ENCODE results near the gene CEP89.
"Not testable (repeated sequence)": the region's sequence is repeated elsewhere in the genome, so short reads cannot be mapped to it uniquely, and the experiment has no call there.

The CEP89 gene

DNA sequence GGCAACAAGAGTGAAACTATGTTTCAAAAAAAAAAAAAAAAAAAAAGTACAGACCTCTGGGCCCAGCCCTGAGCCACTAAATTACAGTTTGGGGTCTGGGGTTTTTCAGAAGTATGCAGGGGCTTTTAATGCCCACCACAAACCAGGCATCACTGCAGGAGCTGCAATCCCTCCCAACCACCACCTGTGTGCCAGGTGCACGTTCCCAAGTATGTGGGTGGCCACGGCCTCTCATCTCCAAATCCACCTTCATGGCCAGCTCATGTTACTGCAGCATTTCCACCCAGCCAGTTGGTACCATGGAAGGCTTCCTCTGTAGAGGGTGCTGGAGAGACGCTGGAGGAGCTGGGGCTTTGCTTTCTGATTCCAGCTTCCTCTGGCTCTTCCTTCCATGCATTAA lies 26.5 kb downstream of the CEP89 start:
- Histone ChIP-seq H3K27ac (ENCODE audit: low read length) (no peak overlapping the region), H3K27me3 (ENCODE audit: low read depth, low read length) (no peaks in the 10 kb centered on the region), H3K4me2 (ENCODE audit: low read length) (no peak overlapping the region), H3K79me2 (ENCODE audit: low read length) (no peaks in the 10 kb centered on the region), H3K36me3 (replicated peaks; ENCODE audit: low read depth, low read length) (peaks cover 4% of the 10 kb centered on the region), H3K4me1 (ENCODE audit: low read length) (no peaks in the 10 kb centered on the region), H4K20me1 (ENCODE audit: insufficient read depth, low read length) (no peaks in the 10 kb centered on the region), H3K4me3 (ENCODE audit: low read length) (no peak overlapping the region), H3K9me3 (ENCODE audit: insufficient read depth, low read length) (no peaks in the 10 kb centered on the region), H3K9ac (ENCODE audit: low read length) (no peak overlapping the region), H2AFZ (ENCODE audit: low read depth, low read length) (no peak overlapping the region)
- TF ChIP-seq EZH2phosphoT487 (IDR thresholded peaks at IDR 0.05; ENCODE audit: low read depth): no peak
- TF ChIP-seq, protein P1, sequence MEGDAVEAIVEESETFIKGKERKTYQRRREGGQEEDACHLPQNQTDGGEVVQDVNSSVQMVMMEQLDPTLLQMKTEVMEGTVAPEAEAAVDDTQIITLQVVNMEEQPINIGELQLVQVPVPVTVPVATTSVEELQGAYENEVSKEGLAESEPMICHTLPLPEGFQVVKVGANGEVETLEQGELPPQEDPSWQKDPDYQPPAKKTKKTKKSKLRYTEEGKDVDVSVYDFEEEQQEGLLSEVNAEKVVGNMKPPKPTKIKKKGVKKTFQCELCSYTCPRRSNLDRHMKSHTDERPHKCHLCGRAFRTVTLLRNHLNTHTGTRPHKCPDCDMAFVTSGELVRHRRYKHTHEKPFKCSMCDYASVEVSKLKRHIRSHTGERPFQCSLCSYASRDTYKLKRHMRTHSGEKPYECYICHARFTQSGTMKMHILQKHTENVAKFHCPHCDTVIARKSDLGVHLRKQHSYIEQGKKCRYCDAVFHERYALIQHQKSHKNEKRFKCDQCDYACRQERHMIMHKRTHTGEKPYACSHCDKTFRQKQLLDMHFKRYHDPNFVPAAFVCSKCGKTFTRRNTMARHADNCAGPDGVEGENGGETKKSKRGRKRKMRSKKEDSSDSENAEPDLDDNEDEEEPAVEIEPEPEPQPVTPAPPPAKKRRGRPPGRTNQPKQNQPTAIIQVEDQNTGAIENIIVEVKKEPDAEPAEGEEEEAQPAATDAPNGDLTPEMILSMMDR (IDR thresholded peaks at IDR 0.05; ENCODE audit: low read depth, low read length): no peak

DNA sequence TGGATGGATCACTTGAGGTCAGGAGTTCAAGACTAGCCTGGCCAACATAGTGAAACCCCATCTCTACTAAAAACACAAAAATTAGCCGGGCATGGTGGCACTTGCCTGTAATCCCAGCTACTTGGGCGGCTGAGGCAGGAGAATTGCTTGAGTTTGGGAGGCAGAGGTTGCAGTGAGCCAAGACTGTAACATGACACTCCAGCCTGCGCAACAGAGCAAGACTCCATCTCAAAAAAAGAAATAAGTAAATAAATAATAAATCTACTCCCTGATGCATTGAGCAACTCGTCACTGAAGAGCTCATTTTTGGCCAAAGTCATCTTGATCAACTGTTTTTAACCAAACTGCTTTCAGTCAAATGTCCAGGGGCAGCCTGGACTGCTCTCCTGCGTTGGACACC lies 30.5 kb downstream of the CEP89 start:
- not testable (repeated sequence) for H3K4me2 ChIP-seq (ENCODE audit: low read length); H4K20me1 ChIP-seq (ENCODE audit: insufficient read depth, low read length); H3K27ac ChIP-seq (ENCODE audit: low read length); H3K27me3 ChIP-seq (ENCODE audit: low read depth, low read length); H3K4me1 ChIP-seq (ENCODE audit: low read length); H3K79me2 ChIP-seq (ENCODE audit: low read length); H3K9ac ChIP-seq (ENCODE audit: low read length); H3K9me3 ChIP-seq (ENCODE audit: insufficient read depth, low read length); H3K4me3 ChIP-seq (ENCODE audit: low read length); H2AFZ ChIP-seq (ENCODE audit: low read depth, low read length); H3K36me3 ChIP-seq (replicated peaks; ENCODE audit: low read depth, low read length)

DNA sequence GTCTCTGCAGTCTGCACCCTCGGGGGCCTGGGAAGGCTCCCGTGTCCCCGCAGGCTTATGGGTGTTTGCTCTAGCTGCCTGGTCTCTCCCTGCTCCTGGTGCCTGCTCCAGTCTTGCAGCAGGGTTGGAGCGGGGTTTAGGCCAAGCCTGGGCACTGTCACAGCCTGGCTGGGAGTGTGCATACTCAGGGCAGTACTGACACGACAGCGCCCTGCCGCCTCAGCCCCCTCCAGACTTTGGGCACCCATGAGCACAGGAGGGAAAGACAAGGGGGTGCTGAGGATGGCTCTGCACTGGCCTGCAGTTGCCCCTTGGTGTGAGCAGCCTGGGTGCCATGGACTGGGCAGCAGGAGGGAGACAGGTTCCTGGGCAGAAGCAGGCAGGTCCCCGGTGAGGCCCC lies 35.7 kb downstream of the CEP89 start:
- Histone ChIP-seq H3K27me3 (ENCODE audit: low read depth, low read length) (no peaks in the 10 kb centered on the region), H3K79me2 (ENCODE audit: low read length) (no peaks in the 10 kb centered on the region)

DNA sequence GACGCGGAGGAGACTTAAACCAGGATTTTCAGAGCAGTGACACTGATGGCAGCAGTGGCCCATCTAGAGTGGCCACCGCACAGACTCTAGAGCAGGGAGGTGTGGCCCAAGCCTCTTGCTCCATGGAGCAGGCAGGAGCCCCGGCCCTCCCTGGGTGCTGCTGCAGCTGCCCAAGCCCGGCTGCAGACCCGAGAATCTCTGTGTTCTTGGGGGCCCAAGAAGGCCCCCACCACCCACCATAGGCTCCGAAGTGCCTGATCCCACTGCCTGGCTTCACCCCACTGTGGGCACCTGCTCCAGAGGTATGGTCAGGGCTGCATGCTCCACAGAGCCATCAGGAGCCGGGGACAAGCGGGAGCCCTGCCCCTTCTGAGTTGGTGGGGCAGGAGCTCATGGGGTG lies 36.1 kb downstream of the CEP89 start:
- TF ChIP-seq, protein P1 (IDR thresholded peaks at IDR 0.05; ENCODE audit: low read depth, low read length): no peak
- TF ChIP-seq EZH2phosphoT487 (IDR thresholded peaks at IDR 0.05; ENCODE audit: low read depth): no peak
- no peak overlapping the region for H2AFZ ChIP-seq (ENCODE audit: low read depth, low read length)
- no peaks in the 10 kb centered on the region for H3K4me1 ChIP-seq (ENCODE audit: low read length)
- H3K9me3 ChIP-seq (ENCODE audit: insufficient read depth, low read length): no peaks in the 10 kb centered on the region
- no peaks in the 10 kb centered on the region for H3K79me2 ChIP-seq (ENCODE audit: low read length)
- no peaks in the 10 kb centered on the region for H4K20me1 ChIP-seq (ENCODE audit: insufficient read depth, low read length)
- no peak overlapping the region for H3K4me2 ChIP-seq (ENCODE audit: low read length)
- no peak overlapping the region for H3K4me3 ChIP-seq (ENCODE audit: low read length)
- no peaks in the 10 kb centered on the region for H3K27me3 ChIP-seq (ENCODE audit: low read depth, low read length)
- H3K27ac ChIP-seq (ENCODE audit: low read length): no peak overlapping the region
- H3K36me3 ChIP-seq (replicated peaks; ENCODE audit: low read depth, low read length): no peaks in the 10 kb centered on the region
- no peak overlapping the region for H3K9ac ChIP-seq (ENCODE audit: low read length)

More for the DNA sequence above, 35.7 kb downstream of the CEP89 start:
- no peaks in the 10 kb centered on the region for H3K4me1 ChIP-seq (ENCODE audit: low read length)
- H3K9ac ChIP-seq (ENCODE audit: low read length): no peak overlapping the region
- H3K4me2 ChIP-seq (ENCODE audit: low read length): no peak overlapping the region
- H3K36me3 ChIP-seq (replicated peaks; ENCODE audit: low read depth, low read length): no peaks in the 10 kb centered on the region
- TF ChIP-seq EZH2phosphoT487 (IDR thresholded peaks at IDR 0.05; ENCODE audit: low read depth): no peak
- TF ChIP-seq, protein P1 (IDR thresholded peaks at IDR 0.05; ENCODE audit: low read depth, low read length): no peak
- H3K27ac ChIP-seq (ENCODE audit: low read length): no peak overlapping the region
- no peaks in the 10 kb centered on the region for H3K9me3 ChIP-seq (ENCODE audit: insufficient read depth, low read length)
- no peaks in the 10 kb centered on the region for H4K20me1 ChIP-seq (ENCODE audit: insufficient read depth, low read length)
- no peak overlapping the region for H2AFZ ChIP-seq (ENCODE audit: low read depth, low read length)
- no peak overlapping the region for H3K4me3 ChIP-seq (ENCODE audit: low read length)

DNA sequence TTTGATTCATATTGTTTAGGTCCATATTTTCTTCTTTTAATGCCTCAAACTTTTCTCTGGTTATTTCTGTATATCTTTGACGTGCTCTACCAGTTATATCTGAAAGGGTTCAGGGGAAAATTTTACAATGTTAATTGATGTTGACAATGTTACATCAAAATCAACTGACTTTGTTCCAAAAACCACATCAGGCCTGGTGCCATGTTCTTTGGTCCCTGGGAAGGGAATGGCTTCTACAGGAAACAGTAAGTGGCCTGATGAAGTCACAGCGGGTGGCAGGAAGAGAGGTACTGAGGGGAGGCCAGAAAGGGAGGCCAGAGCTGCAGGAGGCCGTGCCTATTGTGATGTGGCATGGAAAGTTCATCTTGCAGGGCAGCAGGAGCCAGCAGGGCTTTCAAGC lies 38.2 kb downstream of the CEP89 start:
- Histone ChIP-seq H3K27ac (ENCODE audit: low read length) (no peak overlapping the region), H3K9ac (ENCODE audit: low read length) (no peak overlapping the region)

More for the DNA sequence above, 38.2 kb downstream of the CEP89 start:
- Histone ChIP-seq H3K79me2 (ENCODE audit: low read length) (no peaks in the 10 kb centered on the region), H3K36me3 (replicated peaks; ENCODE audit: low read depth, low read length) (peaks cover 8% of the 10 kb centered on the region), H3K4me3 (ENCODE audit: low read length) (no peak overlapping the region), H4K20me1 (ENCODE audit: insufficient read depth, low read length) (no peaks in the 10 kb centered on the region), H3K4me2 (ENCODE audit: low read length) (no peak overlapping the region), H2AFZ (ENCODE audit: low read depth, low read length) (no peak overlapping the region), H3K27me3 (ENCODE audit: low read depth, low read length) (no peaks in the 10 kb centered on the region), H3K4me1 (ENCODE audit: low read length) (no peaks in the 10 kb centered on the region), H3K9me3 (ENCODE audit: insufficient read depth, low read length) (no peaks in the 10 kb centered on the region)
- TF ChIP-seq EZH2phosphoT487 (IDR thresholded peaks at IDR 0.05; ENCODE audit: low read depth): no peak
- TF ChIP-seq, protein P1 (IDR thresholded peaks at IDR 0.05; ENCODE audit: low read depth, low read length): no peak

All from OCI-LY3 (cell line).